GM23338 (cell line): ENCODE measurements around the gene SOAT1. TPM values are rescaled to one million over a fixed set of nuclear protein-coding genes. Genes with fewer than 3 reads are reported as not detected.

Source experiments
- ATAC-seq: fragments of 200-7000 bp; cut with Tn5 transposase; 3 replicates; pipeline ENCODE4 v1.9.1; 2020
- DNase-seq: peaks from one replicate; pipeline ENCODE4 v3.0.0-alpha.2; 2015; ENCODE audit warnings: low spot score
- H2AFZ ChIP-seq: fragments of 200-600 bp; sonication (generic); 2 replicates; pipeline ENCODE4 v1.8.0; 2016; ENCODE audit warnings: antibody characterized with exemption, mild to moderate bottlenecking, moderate library complexity
- H3F3A ChIP-seq: fragments of 200-600 bp; sonication (generic); replicated peaks from 2 replicates; pipeline ENCODE4 v1.8.0; 2017; ENCODE audit warnings: antibody characterized with exemption, mixed run types, low read depth
- H3K27ac ChIP-seq: fragments of 200-600 bp; sonication (generic); 2 replicates; pipeline ENCODE4 v1.6.1; 2016; ENCODE audit warnings: low read depth
- H3K27me3 ChIP-seq: fragments of 200-600 bp; sonication (generic); 2 replicates; pipeline ENCODE4 v1.8.0; 2016; ENCODE audit warnings: mild to moderate bottlenecking, mixed run types, moderate library complexity; ENCODE audit not compliant: insufficient read depth
- H3K36me3 ChIP-seq: fragments of 200-600 bp; sonication (generic); 2 replicates; pipeline ENCODE4 v1.8.0; 2016; ENCODE audit warnings: mild to moderate bottlenecking; ENCODE audit not compliant: insufficient read depth
- H3K4me1 ChIP-seq: fragments of 200-600 bp; sonication (generic); 2 replicates; pipeline ENCODE4 v1.8.0; 2016; ENCODE audit warnings: mild to moderate bottlenecking, moderate library complexity; ENCODE audit not compliant: insufficient read depth
- H3K4me2 ChIP-seq: fragments of 200-600 bp; sonication (generic); 2 replicates; pipeline ENCODE4 v1.7.1; 2017; ENCODE audit warnings: mixed run types
- H3K4me3 ChIP-seq: fragments of 200-600 bp; sonication (generic); 2 replicates; pipeline ENCODE4 v1.6.1; 2016; ENCODE audit warnings: mixed run types
- H3K79me2 ChIP-seq: fragments of 200-600 bp; sonication (generic); replicated peaks from 2 replicates; pipeline ENCODE4 v1.8.0; 2017; ENCODE audit warnings: mild to moderate bottlenecking; ENCODE audit not compliant: insufficient read depth
- H3K9me2 ChIP-seq: fragments of 200-600 bp; sonication (generic); 2 replicates; pipeline ENCODE4 v1.8.0; 2017; ENCODE audit not compliant: insufficient read depth
- H4K20me1 ChIP-seq: fragments of 200-600 bp; sonication (generic); replicated peaks from 2 replicates; pipeline ENCODE4 v1.8.0; 2017; ENCODE audit warnings: mild to moderate bottlenecking; ENCODE audit not compliant: insufficient read depth
- H3K27ac Mint-ChIP-seq: 2 replicates; pipeline ENCODE4 v1.8.0; 2020; ENCODE audit warnings: inconsistent platforms, mild to moderate bottlenecking, moderate library complexity, mixed read lengths
- H3K27me3 Mint-ChIP-seq: 3 replicates; pipeline ENCODE4 v1.8.0; 2022; ENCODE audit warnings: low read depth, mild to moderate bottlenecking, moderate library complexity, mixed read lengths, inconsistent platforms; ENCODE audit not compliant: insufficient read depth, poor library complexity
- H3K36me3 Mint-ChIP-seq: 3 replicates; pipeline ENCODE4 v1.8.0; 2021; ENCODE audit warnings: low read depth, mild to moderate bottlenecking, inconsistent platforms, moderate library complexity, mixed read lengths
- H3K4me1 Mint-ChIP-seq: 3 replicates; pipeline ENCODE4 v1.8.0; 2020; ENCODE audit warnings: mild to moderate bottlenecking, inconsistent platforms, mixed read lengths
- H3K4me3 Mint-ChIP-seq: 3 replicates; pipeline ENCODE4 v1.8.0; 2021; ENCODE audit warnings: moderate library complexity, mild to moderate bottlenecking, inconsistent platforms, mixed read lengths
- H3K9me3 Mint-ChIP-seq: 3 replicates; pipeline ENCODE4 v1.8.0; 2020; ENCODE audit warnings: moderate library complexity, mild to moderate bottlenecking, inconsistent platforms, mixed read lengths
- NANOG ChIP-seq: IDR thresholded peaks from 2 replicates; pipeline ENCODE4 v1.6.1; 2016; ENCODE audit warnings: antibody characterized with exemption, borderline replicate concordance
- POLR2AphosphoS5 ChIP-seq: IDR thresholded peaks from 2 replicates; pipeline ENCODE4 v1.6.1; 2016; ENCODE audit warnings: antibody characterized with exemption, low read depth
- REST ChIP-seq: IDR thresholded peaks from one replicate; pipeline ENCODE4 v1.6.1; 2018; ENCODE audit warnings: antibody characterized with exemption; ENCODE audit not compliant: unreplicated experiment
- ZNF114 ChIP-seq: fragments of 250-450 bp; sonication (Bioruptor Pico); IDR thresholded peaks from 2 replicates; pipeline ENCODE4 v1.5.0; 2020; ENCODE audit warnings: mild to moderate bottlenecking, moderate library complexity
- polyA plus RNA-seq: library from polyadenylated mRNA; unstranded; fragments of >200 nt; fragmentation: Nextera tagmentation; extraction: Ambion mirVana; gene quantifications from 2 replicates; pipeline ENCODE4 v1.2.1, GENCODE V29; 2016
- total RNA-seq: library from RNA; depleted of rRNA; stranded (reverse); fragments of >200 nt; shearing (Covaris generic); gene quantifications from 2 replicates; pipeline ENCODE4 v1.2.3, GENCODE V29; 2014
- TF ChIP-seq, protein P1 (sequence below): fragments of 250-450 bp; sonication (Bioruptor Pico); IDR thresholded peaks from 2 replicates; pipeline ENCODE4 v1.5.0; 2020; ENCODE audit warnings: mild to moderate bottlenecking, moderate library complexity

The SOAT1 gene
- total and polyA plus RNA-seq, 2 experiments from 2014 or later, result 1.3 to 2.6 TPM

DNA sequence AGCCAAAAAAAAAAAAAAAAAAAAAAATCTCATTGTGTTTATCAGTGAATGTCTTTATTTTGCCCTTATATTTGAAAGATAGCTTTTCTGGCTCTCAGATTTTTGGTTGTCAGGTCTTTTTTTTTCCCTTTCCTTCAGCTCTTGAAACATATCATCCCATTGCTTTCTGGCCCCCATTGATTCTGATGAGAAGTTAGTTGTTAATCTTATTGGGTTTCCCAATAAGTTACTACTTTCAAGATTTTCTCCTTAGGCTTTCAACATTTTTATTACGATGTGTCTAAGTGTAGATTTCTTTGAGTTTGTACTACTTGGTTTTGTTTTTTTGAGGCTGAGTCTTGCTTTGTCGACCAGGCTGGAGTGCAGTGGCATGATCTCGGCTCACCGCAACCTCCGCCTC is 14.7 kb upstream of the SOAT1 start (continued):
- TF ChIP-seq, protein P1, sequence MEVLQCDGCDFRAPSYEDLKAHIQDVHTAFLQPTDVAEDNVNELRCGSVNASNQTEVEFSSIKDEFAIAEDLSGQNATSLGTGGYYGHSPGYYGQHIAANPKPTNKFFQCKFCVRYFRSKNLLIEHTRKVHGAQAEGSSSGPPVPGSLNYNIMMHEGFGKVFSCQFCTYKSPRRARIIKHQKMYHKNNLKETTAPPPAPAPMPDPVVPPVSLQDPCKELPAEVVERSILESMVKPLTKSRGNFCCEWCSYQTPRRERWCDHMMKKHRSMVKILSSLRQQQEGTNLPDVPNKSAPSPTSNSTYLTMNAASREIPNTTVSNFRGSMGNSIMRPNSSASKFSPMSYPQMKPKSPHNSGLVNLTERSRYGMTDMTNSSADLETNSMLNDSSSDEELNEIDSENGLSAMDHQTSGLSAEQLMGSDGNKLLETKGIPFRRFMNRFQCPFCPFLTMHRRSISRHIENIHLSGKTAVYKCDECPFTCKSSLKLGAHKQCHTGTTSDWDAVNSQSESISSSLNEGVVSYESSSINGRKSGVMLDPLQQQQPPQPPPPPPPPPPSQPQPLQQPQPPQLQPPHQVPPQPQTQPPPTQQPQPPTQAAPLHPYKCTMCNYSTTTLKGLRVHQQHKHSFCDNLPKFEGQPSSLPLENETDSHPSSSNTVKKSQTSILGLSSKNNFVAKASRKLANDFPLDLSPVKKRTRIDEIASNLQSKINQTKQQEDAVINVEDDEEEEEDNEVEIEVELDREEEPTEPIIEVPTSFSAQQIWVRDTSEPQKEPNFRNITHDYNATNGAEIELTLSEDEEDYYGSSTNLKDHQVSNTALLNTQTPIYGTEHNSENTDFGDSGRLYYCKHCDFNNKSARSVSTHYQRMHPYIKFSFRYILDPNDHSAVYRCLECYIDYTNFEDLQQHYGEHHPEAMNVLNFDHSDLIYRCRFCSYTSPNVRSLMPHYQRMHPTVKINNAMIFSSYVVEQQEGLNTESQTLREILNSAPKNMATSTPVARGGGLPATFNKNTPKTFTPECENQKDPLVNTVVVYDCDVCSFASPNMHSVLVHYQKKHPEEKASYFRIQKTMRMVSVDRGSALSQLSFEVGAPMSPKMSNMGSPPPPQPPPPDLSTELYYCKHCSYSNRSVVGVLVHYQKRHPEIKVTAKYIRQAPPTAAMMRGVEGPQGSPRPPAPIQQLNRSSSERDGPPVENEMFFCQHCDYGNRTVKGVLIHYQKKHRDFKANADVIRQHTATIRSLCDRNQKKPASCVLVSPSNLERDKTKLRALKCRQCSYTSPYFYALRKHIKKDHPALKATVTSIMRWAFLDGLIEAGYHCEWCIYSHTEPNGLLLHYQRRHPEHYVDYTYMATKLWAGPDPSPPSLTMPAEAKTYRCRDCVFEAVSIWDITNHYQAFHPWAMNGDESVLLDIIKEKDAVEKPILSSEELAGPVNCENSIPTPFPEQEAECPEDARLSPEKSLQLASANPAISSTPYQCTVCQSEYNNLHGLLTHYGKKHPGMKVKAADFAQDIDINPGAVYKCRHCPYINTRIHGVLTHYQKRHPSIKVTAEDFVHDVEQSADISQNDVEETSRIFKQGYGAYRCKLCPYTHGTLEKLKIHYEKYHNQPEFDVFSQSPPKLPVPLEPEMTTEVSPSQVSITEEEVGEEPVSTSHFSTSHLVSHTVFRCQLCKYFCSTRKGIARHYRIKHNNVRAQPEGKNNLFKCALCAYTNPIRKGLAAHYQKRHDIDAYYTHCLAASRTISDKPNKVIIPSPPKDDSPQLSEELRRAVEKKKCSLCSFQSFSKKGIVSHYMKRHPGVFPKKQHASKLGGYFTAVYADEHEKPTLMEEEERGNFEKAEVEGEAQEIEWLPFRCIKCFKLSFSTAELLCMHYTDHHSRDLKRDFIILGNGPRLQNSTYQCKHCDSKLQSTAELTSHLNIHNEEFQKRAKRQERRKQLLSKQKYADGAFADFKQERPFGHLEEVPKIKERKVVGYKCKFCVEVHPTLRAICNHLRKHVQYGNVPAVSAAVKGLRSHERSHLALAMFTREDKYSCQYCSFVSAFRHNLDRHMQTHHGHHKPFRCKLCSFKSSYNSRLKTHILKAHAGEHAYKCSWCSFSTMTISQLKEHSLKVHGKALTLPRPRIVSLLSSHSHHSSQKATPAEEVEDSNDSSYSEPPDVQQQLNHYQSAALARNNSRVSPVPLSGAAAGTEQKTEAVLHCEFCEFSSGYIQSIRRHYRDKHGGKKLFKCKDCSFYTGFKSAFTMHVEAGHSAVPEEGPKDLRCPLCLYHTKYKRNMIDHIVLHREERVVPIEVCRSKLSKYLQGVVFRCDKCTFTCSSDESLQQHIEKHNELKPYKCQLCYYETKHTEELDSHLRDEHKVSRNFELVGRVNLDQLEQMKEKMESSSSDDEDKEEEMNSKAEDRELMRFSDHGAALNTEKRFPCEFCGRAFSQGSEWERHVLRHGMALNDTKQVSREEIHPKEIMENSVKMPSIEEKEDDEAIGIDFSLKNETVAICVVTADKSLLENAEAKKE (CRISPR knock-in tag), result no peak
- no peak for TF ChIP-seq POLR2AphosphoS5

GRCh38 chr1:179283992-179284391 is 9.6 kb upstream of the SOAT1 start:
- Histone ChIP-seq H2AFZ (no peak overlapping the region), H3K36me3 (no peaks in the 10 kb centered on the region), H3K9me2 (no peaks in the 10 kb centered on the region), H4K20me1 (no peaks in the 10 kb centered on the region), H3K27ac (no peak overlapping the region), H3K4me3 (no peak overlapping the region), H3K27me3 (no peaks in the 10 kb centered on the region), H3K4me2 (no peak overlapping the region), H3F3A (no peaks in the 10 kb centered on the region), H3K79me2 (no peaks in the 10 kb centered on the region), H3K4me1 (no peaks in the 10 kb centered on the region)
- Mint-ChIP-seq H3K27ac (no peak overlapping the region), H3K27me3 (peaks cover 1% of the 10 kb centered on the region), H3K4me1 (no peaks in the 10 kb centered on the region), H3K9me3 (peaks cover 5% of the 10 kb centered on the region; the same call in 2 of the 3 replicates), H3K36me3 (no peaks in the 10 kb centered on the region; the same call in 2 of the 3 replicates), H3K4me3 (no peak overlapping the region)
- TF ChIP-seq REST (no peak), NANOG (no peak), POLR2AphosphoS5 (no peak), ZNF114 (CRISPR knock-in tag) (no peak)
- no peak for ATAC-seq
- DNase-seq, result no peak
